Esophagus squamous epithelium (tissue), 5 donors: Measurements from ENCODE around the gene FITM1. TPM values are rescaled to one million over a fixed set of nuclear protein-coding genes. Genes with fewer than 3 reads are reported as not detected.

Experiments used
- DNase-seq: peaks from one replicate; lab custom pipeline; 2025; lab: John Stamatoyannopoulos, UW
- H3K27ac ChIP-seq, 4 donors: fragments of 200-600 bp; sonication (generic); one replicate each; pipeline ENCODE4 v1.5.1; 2016 to 2019; ENCODE audit warnings: mild to moderate bottlenecking in 1 of 4
- H3K27me3 ChIP-seq, 4 donors: fragments of 200-600 bp; sonication (generic); 1 replicate in 3 of 4; 2 replicates in 1 of 4; pipeline versions ENCODE4 v1.5.1 to v1.6.0; 2017 to 2021; ENCODE audit warnings: antibody characterized with exemption in 1 of 4
- H3K36me3 ChIP-seq, 3 donors: fragments of 200-600 bp; sonication (generic); one replicate each; pipeline ENCODE4 v1.5.1; 2016 to 2019
- H3K4me1 ChIP-seq, 3 donors: fragments of 200-600 bp; sonication (generic); one replicate each; pipeline ENCODE4 v1.5.1; 2017 to 2019
- H3K4me3 ChIP-seq, 4 donors: fragments of 200-600 bp; sonication (generic); 1 replicate in 3 of 4; 2 replicates in 1 of 4; pipeline ENCODE4 v1.5.1; 2016 to 2019; ENCODE audit warnings: mild to moderate bottlenecking in 2 of 4, moderate library complexity in 1 of 4
- H3K9me3 ChIP-seq, 3 donors: fragments of 200-600 bp; sonication (generic); one replicate each; pipeline ENCODE4 v1.5.1; 2016 to 2019
- POLR2A ChIP-seq, 4 donors: fragments of 450-650 bp; IDR thresholded peaks; one replicate each; pipeline ENCODE4 v1.6.1; 2017; ENCODE audit warnings: antibody characterized with exemption in 4 of 4, mild to moderate bottlenecking in 4 of 4, moderate library complexity in 3 of 4
- WGBS, 2 donors: methylation state at CpG; one replicate each; pipeline ENCODE4 v1.1.5; 2018; 5-methylcytosine and 5-hydroxymethylcytosine counted together
- intact Hi-C: fragments of 100-400 bp; cut with DNase I; formaldehyde crosslinking; loops from one replicate; pipeline ENCODE4 v1.15.0; 2022
- total RNA-seq, 4 donors: library from RNA; depleted of rRNA; stranded (reverse); fragments of >200 nt; gene quantifications; one replicate each; pipeline ENCODE4 v1.1.0, GENCODE V29; 2016
- TF ChIP-seq, protein P1 (sequence below), 6 experiments: fragments of 450-650 bp in 4 of 6; fragments of 200-600 bp in 2 of 6; sonication (generic) in 2 of 6; IDR thresholded peaks; one replicate each; pipeline ENCODE4 v1.5.1; 2016 to 2019; ENCODE audit warnings: antibody characterized with exemption in 6 of 6, mild to moderate bottlenecking in 4 of 6, moderate library complexity in 4 of 6
- donor health status: DM: yes; HTN: yes; CAD: no.

The FITM1 gene
- total RNA-seq, 4 donors from 2014 or later, result 0.42 to 3.7 (median 0.95) TPM; not detected in 1

DNA sequence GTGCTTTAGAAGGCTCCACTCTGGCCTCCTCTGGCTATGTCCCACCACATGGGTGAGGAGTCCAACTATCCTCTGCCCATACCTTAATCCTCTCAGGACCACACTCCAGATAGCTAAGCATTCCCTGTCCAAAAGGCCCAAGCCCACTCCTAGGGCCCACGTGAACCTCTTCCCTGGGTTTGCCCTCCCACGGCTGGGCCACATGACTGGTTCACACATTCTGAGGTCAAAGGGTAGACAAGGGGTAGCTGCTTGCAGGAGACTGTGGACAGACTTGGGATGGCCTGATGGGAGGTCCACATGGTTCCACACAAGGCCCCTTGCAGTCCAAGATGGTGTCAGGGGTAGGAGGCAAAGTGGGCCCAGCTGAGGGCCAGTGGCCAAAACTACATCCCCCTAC, 42.4 kb upstream of the FITM1 start:
- WGBS, 2 donors, result 82 to 86% methylated on average over 1 of the region's 2 CpGs
- intact Hi-C loops, result no loop called here
- Histone ChIP-seq H3K4me3 (no peak overlapping the region), H3K36me3 (no peaks in the 10 kb centered on the region), H3K27ac (no peak overlapping the region), H3K9me3 (no peaks in the 10 kb centered on the region), H3K4me1 (peaks cover 0 to 7% (median under 1%) of the 10 kb centered on the region in 3 donors), H3K27me3 (no peaks in the 10 kb centered on the region)
- no peak for TF ChIP-seq POLR2A (IDR thresholded peaks at IDR 0.05)
- TF ChIP-seq, protein P1, sequence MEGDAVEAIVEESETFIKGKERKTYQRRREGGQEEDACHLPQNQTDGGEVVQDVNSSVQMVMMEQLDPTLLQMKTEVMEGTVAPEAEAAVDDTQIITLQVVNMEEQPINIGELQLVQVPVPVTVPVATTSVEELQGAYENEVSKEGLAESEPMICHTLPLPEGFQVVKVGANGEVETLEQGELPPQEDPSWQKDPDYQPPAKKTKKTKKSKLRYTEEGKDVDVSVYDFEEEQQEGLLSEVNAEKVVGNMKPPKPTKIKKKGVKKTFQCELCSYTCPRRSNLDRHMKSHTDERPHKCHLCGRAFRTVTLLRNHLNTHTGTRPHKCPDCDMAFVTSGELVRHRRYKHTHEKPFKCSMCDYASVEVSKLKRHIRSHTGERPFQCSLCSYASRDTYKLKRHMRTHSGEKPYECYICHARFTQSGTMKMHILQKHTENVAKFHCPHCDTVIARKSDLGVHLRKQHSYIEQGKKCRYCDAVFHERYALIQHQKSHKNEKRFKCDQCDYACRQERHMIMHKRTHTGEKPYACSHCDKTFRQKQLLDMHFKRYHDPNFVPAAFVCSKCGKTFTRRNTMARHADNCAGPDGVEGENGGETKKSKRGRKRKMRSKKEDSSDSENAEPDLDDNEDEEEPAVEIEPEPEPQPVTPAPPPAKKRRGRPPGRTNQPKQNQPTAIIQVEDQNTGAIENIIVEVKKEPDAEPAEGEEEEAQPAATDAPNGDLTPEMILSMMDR (IDR thresholded peaks at IDR 0.05), result no peak
- DNase-seq, result no peak

- Histone ChIP-seq H3K4me3 (no peak overlapping the region), H3K36me3 (no peaks in the 10 kb centered on the region), H3K9me3 (no peaks in the 10 kb centered on the region), H3K4me1 (peaks cover 8 to 20% (median 12%) of the 10 kb centered on the region in 3 donors), H3K27ac (no peak overlapping the region), H3K27me3 (no peaks in the 10 kb centered on the region)
- no peak for TF ChIP-seq POLR2A (IDR thresholded peaks at IDR 0.05)
- TF ChIP-seq, protein P1 (IDR thresholded peaks at IDR 0.05), result no peak
- intact Hi-C loops, result no loop called here
- WGBS, 2 donors, result 82 to 85% methylated on average over 5 of the region's 6 CpGs
- no peak for DNase-seq
Measured at GRCh38 chr14:24089890-24090289, 40.6 kb upstream of the FITM1 start.

- TF ChIP-seq, protein P1 (IDR thresholded peaks at IDR 0.05), result no peak
- Histone ChIP-seq H3K27ac (peak overlapping the region in 1 of 4 donors; percentile 98), H3K27me3 (no peaks in the 10 kb centered on the region), H3K36me3 (no peaks in the 10 kb centered on the region), H3K9me3 (no peaks in the 10 kb centered on the region), H3K4me3 (no peak overlapping the region), H3K4me1 (peaks cover 18 to 30% (median 21%) of the 10 kb centered on the region in 3 donors)
- intact Hi-C loops, result no loop called here
- DNase-seq, result no peak
Measured at GRCh38 chr14:24092110-24092504, 38.4 kb upstream of the FITM1 start.

DNA sequence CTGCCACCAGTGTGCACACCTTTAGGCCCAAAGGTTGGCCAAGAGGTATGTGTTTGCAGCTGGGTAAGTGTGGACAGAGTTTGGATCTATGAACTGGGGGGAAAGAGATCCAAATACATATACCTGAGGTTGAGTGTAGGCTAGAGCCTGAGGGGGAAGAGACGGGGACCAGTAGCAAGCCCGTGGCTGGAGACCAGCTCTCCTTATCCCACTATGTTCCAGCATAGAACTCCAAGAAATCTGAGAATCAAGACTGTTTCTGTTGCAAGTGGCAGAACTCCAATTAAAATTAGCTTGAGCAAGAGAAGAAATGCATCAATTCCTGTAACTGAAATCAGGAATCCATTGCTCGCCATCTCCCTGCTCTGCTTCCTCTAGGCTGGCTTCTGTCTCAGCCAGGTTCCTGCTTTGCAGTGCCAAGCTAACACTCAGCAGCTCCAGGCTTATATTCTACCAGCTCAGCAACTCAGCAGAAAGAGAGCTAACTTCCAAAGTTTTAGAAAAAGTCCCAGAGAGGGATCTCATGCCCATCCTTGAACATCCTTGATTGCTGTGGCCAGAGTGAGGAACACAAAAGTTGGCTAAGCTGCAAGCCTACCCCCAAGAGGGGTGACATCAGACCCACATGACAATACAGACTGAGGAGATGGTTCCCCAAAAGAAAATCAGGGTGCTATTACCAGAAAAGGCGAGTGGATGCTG, 37.8 kb upstream of the FITM1 start:
- peaks cover 0 to 2% (median 0%) of the 10 kb centered on the region in 3 donors for H3K36me3 ChIP-seq
- H3K4me1 ChIP-seq, result peaks cover 18 to 30% (median 21%) of the 10 kb centered on the region in 3 donors
- H3K27me3 ChIP-seq, result no peaks in the 10 kb centered on the region
- no peaks in the 10 kb centered on the region for H3K9me3 ChIP-seq
- DNase-seq, result no peak
- intact Hi-C loops, result no loop called here
- 85 to 92% methylated on average over 4 of the region's 4 CpGs for WGBS, 2 donors
- H3K27ac ChIP-seq, result peak overlapping the region; percentile 96 to 98 (median 98)
- no peak overlapping the region for H3K4me3 ChIP-seq
- TF ChIP-seq POLR2A (IDR thresholded peaks at IDR 0.05), result no peak
- TF ChIP-seq, protein P1 (IDR thresholded peaks at IDR 0.05), result no peak

DNA sequence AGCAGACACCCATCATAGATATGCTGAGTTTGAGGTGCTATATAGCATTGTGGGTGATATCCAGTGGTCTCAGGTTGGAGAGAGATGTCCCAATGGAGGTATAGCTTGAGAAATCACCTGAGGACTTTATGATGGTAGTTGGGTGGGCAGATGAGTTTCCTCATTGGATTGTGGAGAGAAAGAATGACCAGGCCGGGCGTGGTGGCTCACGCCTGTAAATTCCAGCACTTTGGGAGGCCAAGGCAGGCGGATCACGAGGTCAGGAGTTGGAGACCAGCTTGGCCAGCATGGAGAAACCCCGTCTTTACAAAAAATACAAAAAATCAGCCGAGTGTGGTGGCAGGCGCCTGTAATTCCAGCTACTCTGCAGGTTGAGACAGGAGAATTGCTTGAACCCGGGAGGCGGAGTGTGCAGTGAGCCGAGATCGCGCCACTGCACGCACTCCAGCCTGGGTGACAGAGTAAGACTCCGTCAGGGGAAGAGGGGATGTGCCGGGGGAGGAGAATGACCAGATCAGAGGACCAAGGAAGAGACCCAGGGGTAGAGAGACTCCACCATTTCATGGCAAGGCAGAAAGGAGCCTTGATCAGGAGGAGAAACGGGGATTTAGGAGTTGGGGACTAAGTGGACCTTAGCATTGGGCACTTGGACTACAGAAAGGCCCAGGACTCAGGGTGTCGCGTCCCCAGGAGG, 37.1 kb upstream of the FITM1 start:
- TF ChIP-seq, protein P1 (IDR thresholded peaks at IDR 0.05), result no peak
- no peak for TF ChIP-seq POLR2A (IDR thresholded peaks at IDR 0.05)
- no peak for DNase-seq
- Histone ChIP-seq H3K9me3 (no peaks in the 10 kb centered on the region), H3K36me3 (peaks cover 0 to 9% (median 0%) of the 10 kb centered on the region in 3 donors), H3K4me3 (peak overlapping the region; percentile 90 to 96 (median 94)), H3K27ac (peak overlapping the region; percentile 96 to 98 (median 98)), H3K27me3 (no peaks in the 10 kb centered on the region), H3K4me1 (peaks cover 18 to 30% (median 21%) of the 10 kb centered on the region in 3 donors)
- intact Hi-C loops, result no loop called here
- 43 to 51% methylated on average over 18 to 19 of the region's 19 CpGs for WGBS, 2 donors
